ENCODE measurements around the gene TSPAN12. TPM values are rescaled to one million over a fixed set of nuclear protein-coding genes. Genes with fewer than 3 reads are reported as not detected.
A peak's percentile ranks its signal among the peaks of the same experiment; 100 is the strongest.
"Not testable (repeated sequence)": the region's sequence is repeated elsewhere in the genome, so short reads cannot be mapped to it uniquely, and the experiment has no call there.

TSPAN12 gene
- 100 to 1,000 TPM; 152 to 188 (median 170) TPM for polyA plus RNA-seq (ENCODE audit: insufficient read length in 4 of 4)

GRCh38 chr7:120857588-120858573, at the start of gene TSPAN12:
Gene TSPAN12, minus strand, starts transcription at chr7:120858144. Its CDS starts 1,381 bp downstream, at chr7:120856763.
- peak; percentile 74 to 88 (median 81) for DNase-seq (ENCODE audit: low read depth in 4 of 4, low spot score in 2 of 4)

DNA sequence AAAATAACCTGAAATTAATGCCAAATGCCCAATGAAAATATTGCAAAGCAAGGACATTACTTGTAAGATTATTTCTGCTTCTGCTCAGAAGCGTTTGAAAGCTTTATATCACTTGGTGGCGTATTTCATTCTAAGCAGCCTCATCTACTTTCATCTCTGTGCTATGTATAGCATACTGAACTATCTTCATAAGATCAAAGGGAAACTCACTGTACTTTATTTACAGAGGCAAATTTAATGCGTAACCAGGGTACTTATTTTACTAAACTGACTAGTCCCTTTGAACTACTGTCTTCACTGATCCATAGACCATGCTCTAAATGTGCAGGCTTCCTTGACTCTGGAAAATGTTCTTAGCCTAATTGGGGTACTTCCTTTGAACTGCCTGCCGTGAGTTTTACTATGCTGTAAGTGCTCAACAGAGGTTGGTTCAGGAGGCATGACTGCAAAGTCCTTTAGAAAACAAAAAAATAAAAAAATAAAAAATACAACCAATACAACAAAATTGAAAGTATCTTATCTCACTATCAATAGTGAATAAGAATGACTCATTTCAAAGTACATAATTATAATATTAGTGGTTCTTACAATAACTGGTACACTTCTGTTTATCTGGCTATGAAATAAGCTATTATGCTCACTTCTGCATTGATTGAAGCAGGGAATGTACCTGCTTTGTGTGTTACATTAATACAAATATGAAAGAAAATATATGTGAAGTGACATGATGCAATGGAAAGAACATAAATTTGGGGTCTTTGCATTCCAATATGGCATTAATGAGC, 41.0 kb upstream of the TSPAN12 start:
- DNase-seq (ENCODE audit: low read depth in 4 of 4, low spot score in 2 of 4), result no peak

GRCh38 chr7:120895253-120895652, 37.3 kb upstream of the TSPAN12 start:
- not testable (repeated sequence) for DNase-seq (ENCODE audit: low read depth in 4 of 4, low spot score in 2 of 4)

DNA sequence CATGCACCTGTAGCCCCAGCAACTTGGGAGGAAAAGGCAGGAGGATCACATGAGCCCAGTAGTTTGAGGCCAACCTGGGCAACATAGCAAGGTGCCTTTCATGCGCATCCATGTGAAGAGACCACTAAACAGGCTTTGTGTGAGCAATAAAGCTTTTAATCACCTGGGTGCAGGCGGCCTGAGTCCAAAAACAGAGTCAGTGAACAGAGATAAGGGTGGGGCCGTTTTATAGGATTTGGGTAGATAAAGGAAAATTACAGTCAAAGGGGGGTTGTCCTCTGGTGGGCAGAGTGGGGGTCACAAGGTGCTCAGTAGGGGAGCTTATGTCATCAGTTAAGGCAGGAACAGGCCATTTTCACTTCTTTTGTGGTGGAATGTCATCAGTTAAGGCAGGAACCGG, 27.7 kb upstream of the TSPAN12 start:
- not testable (repeated sequence) for DNase-seq (ENCODE audit: low read depth in 4 of 4, low spot score in 2 of 4)

GRCh38 chr7:120877701-120878100, 19.8 kb upstream of the TSPAN12 start:
- DNase-seq (ENCODE audit: low read depth in 4 of 4, low spot score in 2 of 4), result no peak

GRCh38 chr7:120876922-120877321, 19.0 kb upstream of the TSPAN12 start:
- no peak for DNase-seq (ENCODE audit: low read depth in 4 of 4, low spot score in 2 of 4)

GRCh38 chr7:120874722-120875121, 16.8 kb upstream of the TSPAN12 start:
- no peak for DNase-seq (ENCODE audit: low read depth in 4 of 4, low spot score in 2 of 4)

GRCh38 chr7:120874016-120874415, 16.1 kb upstream of the TSPAN12 start:
- no peak for DNase-seq (ENCODE audit: low read depth in 4 of 4, low spot score in 2 of 4)

- DNase-seq (ENCODE audit: low read depth in 4 of 4, low spot score in 2 of 4), result no peak
These were observed 15.5 kb upstream of the TSPAN12 start for GRCh38 chr7:120873401-120873800.

GRCh38 chr7:120869700-120870099, 11.8 kb upstream of the TSPAN12 start:
- DNase-seq (ENCODE audit: low read depth in 4 of 4, low spot score in 2 of 4), result no peak

GRCh38 chr7:120867932-120868331, 10.0 kb upstream of the TSPAN12 start:
- no peak for DNase-seq (ENCODE audit: low read depth in 4 of 4, low spot score in 2 of 4)

GRCh38 chr7:120865191-120865981, 7.4 kb upstream of the TSPAN12 start:
- no peak for DNase-seq (ENCODE audit: low read depth in 4 of 4, low spot score in 2 of 4)

GRCh38 chr7:120864141-120864900, 6.4 kb upstream of the TSPAN12 start:
- DNase-seq (ENCODE audit: low read depth in 4 of 4, low spot score in 2 of 4), result peak in 1 of 4 donors; percentile 19

GRCh38 chr7:120862987-120863590, 5.1 kb upstream of the TSPAN12 start:
- DNase-seq (ENCODE audit: low read depth in 4 of 4, low spot score in 2 of 4), result no peak

DNA sequence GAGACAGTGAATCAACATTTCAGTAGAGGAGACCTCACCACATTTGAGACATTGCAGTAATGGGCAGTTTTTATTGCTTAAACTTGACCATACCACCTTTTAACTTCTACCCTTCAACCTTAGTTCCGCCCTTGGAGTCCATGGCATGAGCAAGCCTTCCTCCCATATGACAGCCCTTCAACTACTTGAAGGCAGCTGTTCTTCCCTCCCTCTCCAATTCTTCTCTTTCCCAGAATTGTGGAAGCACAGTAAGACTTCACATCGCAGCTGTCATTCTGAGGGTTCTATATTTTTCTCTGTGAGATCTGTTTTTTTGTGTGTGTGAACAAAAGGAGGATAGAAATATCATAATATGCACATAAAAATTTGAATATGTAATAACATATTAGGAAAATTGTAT, 2.2 kb upstream of the TSPAN12 start:
- no peak for DNase-seq (ENCODE audit: low read depth in 4 of 4, low spot score in 2 of 4)

- DNase-seq (ENCODE audit: low read depth in 4 of 4, low spot score in 2 of 4), result no peak
These were observed 1.5 kb upstream of the TSPAN12 start for GRCh38 chr7:120859459-120859858.

- peak in 2 of 4 donors; percentile 35 to 56 for DNase-seq (ENCODE audit: low read depth in 4 of 4, low spot score in 2 of 4)
These were observed 1.2 kb downstream of the TSPAN12 start for GRCh38 chr7:120856621-120857352.

DNA sequence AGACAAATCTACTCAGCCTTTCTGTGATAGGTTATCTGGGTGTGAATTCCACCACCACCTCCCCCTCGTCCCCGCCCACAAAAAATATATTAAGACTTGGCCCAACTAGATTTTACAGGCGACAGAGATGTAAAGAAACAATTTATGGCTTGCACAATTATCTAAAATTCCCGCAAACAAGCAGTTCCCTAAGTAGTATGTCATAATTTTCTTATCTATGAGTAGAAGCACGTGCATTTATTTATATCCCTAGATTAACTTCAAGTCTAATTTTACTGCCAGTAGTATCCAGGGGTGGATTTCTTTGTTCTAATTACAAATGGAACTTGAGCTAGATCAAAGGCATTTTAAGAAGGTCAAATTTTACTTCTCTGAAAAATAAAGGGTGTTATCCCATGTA, 1.7 kb downstream of the TSPAN12 start:
- DNase-seq (ENCODE audit: low read depth in 4 of 4, low spot score in 2 of 4), result no peak

GRCh38 chr7:120852700-120853099, 5.2 kb downstream of the TSPAN12 start:
- no peak for DNase-seq (ENCODE audit: low read depth in 4 of 4, low spot score in 2 of 4)

All from left renal cortex interstitium (tissue), 4 donors.